ENCODE results near the gene CDK18.

The CDK18 gene

DNA sequence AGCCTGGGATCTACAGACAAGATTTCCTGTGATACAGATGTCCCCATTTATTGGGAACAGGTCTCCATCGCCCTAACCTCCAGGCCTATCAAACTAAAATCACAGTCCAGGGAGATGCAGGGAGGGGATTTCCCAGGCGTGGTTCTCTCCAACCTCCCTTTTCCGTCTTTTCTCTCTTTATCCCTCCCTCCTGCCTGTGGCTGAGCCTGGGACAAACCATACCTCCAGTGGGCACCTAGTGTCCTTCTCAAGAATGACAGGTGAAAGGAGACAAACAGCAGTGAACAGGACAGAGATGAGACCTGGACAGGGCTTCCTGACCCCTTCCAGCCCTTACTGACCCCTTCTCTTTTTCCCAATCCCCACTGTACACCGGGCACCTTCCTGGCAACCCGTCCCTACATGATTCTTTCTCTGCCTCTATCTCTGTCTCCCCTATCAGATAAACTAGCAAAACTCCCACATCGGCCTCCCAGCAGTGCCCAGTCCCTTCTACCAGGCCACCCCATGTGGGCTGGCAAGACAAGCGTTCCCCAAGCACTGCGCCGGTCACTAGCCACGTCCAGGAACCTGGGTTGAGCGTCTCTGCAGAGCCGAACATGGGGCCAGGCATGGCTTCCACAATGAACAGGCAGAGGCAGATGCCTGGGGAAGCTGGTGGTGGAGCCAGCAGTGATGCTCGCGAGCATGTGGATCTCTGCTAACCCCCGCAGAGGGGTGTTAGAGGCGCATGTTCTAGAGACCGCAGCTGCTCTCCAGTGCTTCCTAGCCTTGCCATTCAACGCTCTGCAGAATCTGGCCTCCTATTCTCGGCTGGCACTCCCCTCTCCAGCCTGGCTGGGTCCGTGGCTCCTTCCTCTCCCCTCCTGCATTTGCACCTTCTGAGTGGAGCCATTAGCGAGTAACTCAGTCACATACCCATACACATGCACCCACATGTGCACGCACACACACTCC, 72.6 kb downstream of the CDK18 start:
- Histone ChIP-seq H3K36me3 (ENCODE audit: insufficient read depth, insufficient read length, low read length) (no peaks in the 10 kb centered on the region), H3K27me3 (ENCODE audit: insufficient read depth, insufficient read length) (peaks cover 42% of the 10 kb centered on the region), H3K9me3 (ENCODE audit: insufficient read depth, low read length) (no peaks in the 10 kb centered on the region), H3K9ac (ENCODE audit: insufficient read length, low read depth) (no peak overlapping the region), H3K4me3 (ENCODE audit: insufficient read length, low read depth) (no peak overlapping the region), H3K4me1 (ENCODE audit: insufficient read depth, insufficient read length) (peaks cover 32% of the 10 kb centered on the region)
- no peak for DNase-seq (ENCODE audit: low read depth, low spot score)
- TF ChIP-seq ZNF274 (IDR thresholded peaks at IDR 0.05; ENCODE audit: low read depth, low read length) (no peak), YY1 (IDR thresholded peaks at IDR 0.05; ENCODE audit: insufficient read depth, insufficient read length) (no peak), SUZ12 (IDR thresholded peaks at IDR 0.05; ENCODE audit: extremely low read depth, insufficient read depth, insufficient read length) (no peak)

DNA sequence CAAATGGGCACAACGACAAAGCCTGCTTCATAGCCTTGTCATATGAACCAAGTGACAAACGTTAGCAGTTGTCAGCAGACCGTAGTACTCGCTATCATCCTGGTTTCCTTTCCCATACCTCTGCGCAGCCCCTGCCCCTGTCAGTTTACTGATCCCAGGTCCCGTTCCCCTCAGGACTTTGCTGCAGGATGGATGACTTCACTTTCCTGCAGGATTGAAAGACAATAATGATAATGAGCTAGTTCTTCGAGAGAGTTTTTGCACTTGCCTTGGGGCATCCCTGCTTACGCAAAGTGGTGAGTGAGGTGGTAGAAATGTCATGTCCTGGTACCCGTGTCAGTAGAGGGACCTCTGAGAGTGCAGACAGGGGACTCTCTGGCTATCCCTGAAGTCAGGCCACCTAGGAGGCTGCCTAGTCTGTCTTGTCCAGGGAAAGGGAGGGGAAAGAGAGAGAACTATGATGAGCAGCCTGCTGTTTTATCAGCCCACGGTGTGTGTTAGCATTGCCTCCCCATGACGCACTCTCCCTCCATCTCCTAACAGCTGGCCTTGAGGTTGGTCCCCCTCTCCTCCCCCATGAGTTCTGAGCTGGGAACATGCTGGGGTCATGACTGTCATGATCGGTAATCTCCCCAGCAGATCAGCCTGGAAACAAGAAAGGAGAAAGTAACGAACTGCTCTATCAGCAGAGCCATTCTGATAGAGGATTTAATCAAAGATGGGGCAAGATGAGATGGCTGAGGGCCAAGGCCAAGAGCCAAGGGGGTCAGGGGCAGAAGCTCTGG, 73.6 kb downstream of the CDK18 start:
- Histone ChIP-seq H3K36me3 (ENCODE audit: insufficient read depth, insufficient read length, low read length) (no peaks in the 10 kb centered on the region), H3K4me1 (ENCODE audit: insufficient read depth, insufficient read length) (peaks cover 35% of the 10 kb centered on the region), H3K9me3 (ENCODE audit: insufficient read depth, low read length) (no peaks in the 10 kb centered on the region), H3K9ac (ENCODE audit: insufficient read length, low read depth) (no peak overlapping the region), H3K4me3 (ENCODE audit: insufficient read length, low read depth) (no peak overlapping the region), H3K27me3 (ENCODE audit: insufficient read depth, insufficient read length) (peaks cover 42% of the 10 kb centered on the region)
- no peak for DNase-seq (ENCODE audit: low read depth, low spot score)
- TF ChIP-seq YY1 (IDR thresholded peaks at IDR 0.05; ENCODE audit: insufficient read depth, insufficient read length): no peak
- no peak for TF ChIP-seq SUZ12 (IDR thresholded peaks at IDR 0.05; ENCODE audit: extremely low read depth, insufficient read depth, insufficient read length)
- no peak for TF ChIP-seq ZNF274 (IDR thresholded peaks at IDR 0.05; ENCODE audit: low read depth, low read length)

DNA sequence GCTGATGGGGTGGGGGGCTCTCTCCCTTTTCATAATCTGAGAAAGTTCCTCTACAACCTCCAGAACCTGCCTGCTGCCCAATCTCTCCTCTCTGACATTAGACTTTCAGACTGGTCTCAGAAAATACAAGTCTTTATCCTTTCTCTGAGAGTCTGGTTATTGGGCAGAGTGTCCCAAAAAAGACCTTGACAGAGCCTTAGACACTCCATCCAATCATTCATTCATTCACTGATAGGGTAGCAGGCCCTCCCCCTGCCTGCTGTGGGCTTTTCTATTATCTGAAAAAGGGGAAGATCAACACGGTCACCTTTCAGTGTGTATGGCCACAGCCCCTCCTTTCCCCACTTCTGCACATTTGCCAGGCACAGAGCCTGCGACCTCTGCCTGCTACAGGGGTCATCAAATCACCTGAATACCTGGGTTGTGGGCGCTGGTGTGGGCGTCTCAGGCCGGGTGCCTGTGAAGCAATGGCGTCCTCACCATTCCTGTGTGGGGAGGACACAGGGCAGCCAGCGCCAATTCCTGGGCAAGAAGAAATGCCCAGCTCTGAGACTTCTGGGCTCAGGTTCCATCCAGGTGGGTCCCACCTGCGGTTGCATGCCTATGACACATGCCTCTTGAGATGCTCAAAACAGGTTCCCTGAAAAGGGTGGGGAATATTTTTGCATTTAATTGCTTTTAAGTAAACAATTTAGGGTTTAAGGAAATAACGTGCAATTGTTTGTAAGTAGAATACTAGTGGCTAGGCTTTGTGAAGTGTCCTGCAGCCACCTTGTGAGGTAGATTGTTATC, 74.5 kb downstream of the CDK18 start:
- H3K4me1 ChIP-seq (ENCODE audit: insufficient read depth, insufficient read length): peaks cover 37% of the 10 kb centered on the region
- H3K27me3 ChIP-seq (ENCODE audit: insufficient read depth, insufficient read length): peaks cover 42% of the 10 kb centered on the region
- no peak overlapping the region for H3K9ac ChIP-seq (ENCODE audit: insufficient read length, low read depth)
- H3K4me3 ChIP-seq (ENCODE audit: insufficient read length, low read depth): no peak overlapping the region
- DNase-seq (ENCODE audit: low read depth, low spot score): no peak
- TF ChIP-seq SUZ12 (IDR thresholded peaks at IDR 0.05; ENCODE audit: extremely low read depth, insufficient read depth, insufficient read length): no peak
- no peak for TF ChIP-seq YY1 (IDR thresholded peaks at IDR 0.05; ENCODE audit: insufficient read depth, insufficient read length)
- no peak for TF ChIP-seq ZNF274 (IDR thresholded peaks at IDR 0.05; ENCODE audit: low read depth, low read length)
- no peaks in the 10 kb centered on the region for H3K9me3 ChIP-seq (ENCODE audit: insufficient read depth, low read length)
- no peaks in the 10 kb centered on the region for H3K36me3 ChIP-seq (ENCODE audit: insufficient read depth, insufficient read length, low read length)

- H3K4me3 ChIP-seq (ENCODE audit: insufficient read length, low read depth): no peak overlapping the region
- H3K4me1 ChIP-seq (ENCODE audit: insufficient read depth, insufficient read length): peaks cover 39% of the 10 kb centered on the region
- TF ChIP-seq ZNF274 (IDR thresholded peaks at IDR 0.05; ENCODE audit: low read depth, low read length): no peak
- TF ChIP-seq SUZ12 (IDR thresholded peaks at IDR 0.05; ENCODE audit: extremely low read depth, insufficient read depth, insufficient read length): no peak
- TF ChIP-seq YY1 (IDR thresholded peaks at IDR 0.05; ENCODE audit: insufficient read depth, insufficient read length): no peak
- no peak overlapping the region for H3K9ac ChIP-seq (ENCODE audit: insufficient read length, low read depth)
- H3K27me3 ChIP-seq (ENCODE audit: insufficient read depth, insufficient read length): peaks cover 39% of the 10 kb centered on the region
- no peak for DNase-seq (ENCODE audit: low read depth, low spot score)
- no peaks in the 10 kb centered on the region for H3K9me3 ChIP-seq (ENCODE audit: insufficient read depth, low read length)
- H3K36me3 ChIP-seq (ENCODE audit: insufficient read depth, insufficient read length, low read length): no peaks in the 10 kb centered on the region
Measured at GRCh38 chr1:205579711-205580110, 75.2 kb downstream of the CDK18 start.

DNA sequence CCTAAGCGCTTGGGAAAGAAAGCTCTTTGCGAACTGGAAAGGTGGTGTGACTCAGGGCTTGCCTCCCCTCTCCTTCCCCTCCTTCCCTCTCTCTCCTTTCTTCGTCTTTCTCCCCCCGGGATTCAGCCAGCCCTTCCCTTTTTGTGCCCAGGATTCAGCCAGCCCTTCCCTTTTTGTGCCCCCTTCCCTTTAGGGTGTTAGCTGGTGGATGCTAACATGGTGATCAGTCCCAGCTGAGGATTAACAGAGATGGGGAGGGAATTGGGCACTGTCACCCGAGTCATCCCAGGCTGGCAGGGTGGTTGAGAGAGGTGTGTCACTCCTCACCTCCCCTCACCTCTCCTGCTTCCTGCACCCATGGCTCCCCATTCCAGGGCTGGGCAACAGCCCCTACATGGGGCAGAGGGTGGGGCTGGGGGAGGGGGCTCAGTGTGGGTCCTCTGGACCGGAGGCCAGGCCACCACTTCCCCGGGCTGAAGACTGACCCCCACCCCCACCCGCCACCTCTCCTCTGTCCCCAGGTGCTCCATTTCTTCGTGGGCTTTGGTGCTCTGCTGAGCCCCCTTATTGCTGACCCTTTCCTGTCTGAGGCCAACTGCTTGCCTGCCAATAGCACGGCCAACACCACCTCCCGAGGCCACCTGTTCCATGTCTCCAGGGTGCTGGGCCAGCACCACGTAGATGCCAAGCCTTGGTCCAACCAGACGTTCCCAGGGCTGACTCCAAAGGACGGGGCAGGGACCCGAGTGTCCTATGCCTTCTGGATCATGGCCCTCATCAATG, 75.9 kb downstream of the CDK18 start:
- peaks cover 33% of the 10 kb centered on the region for H3K27me3 ChIP-seq (ENCODE audit: insufficient read depth, insufficient read length)

GRCh38 chr1:205580923-205581180, 76.4 kb downstream of the CDK18 start:
- Histone ChIP-seq H3K9ac (ENCODE audit: insufficient read length, low read depth) (no peak overlapping the region), H3K9me3 (ENCODE audit: insufficient read depth, low read length) (no peaks in the 10 kb centered on the region), H3K4me3 (ENCODE audit: insufficient read length, low read depth) (no peak overlapping the region), H3K4me1 (ENCODE audit: insufficient read depth, insufficient read length) (peaks cover 45% of the 10 kb centered on the region), H3K36me3 (ENCODE audit: insufficient read depth, insufficient read length, low read length) (no peaks in the 10 kb centered on the region), H3K27me3 (ENCODE audit: insufficient read depth, insufficient read length) (peaks cover 29% of the 10 kb centered on the region)
- no peak for DNase-seq (ENCODE audit: low read depth, low spot score)
- TF ChIP-seq SUZ12 (IDR thresholded peaks at IDR 0.05; ENCODE audit: extremely low read depth, insufficient read depth, insufficient read length) (no peak), YY1 (IDR thresholded peaks at IDR 0.05; ENCODE audit: insufficient read depth, insufficient read length) (no peak), ZNF274 (IDR thresholded peaks at IDR 0.05; ENCODE audit: low read depth, low read length) (no peak)

More for the DNA sequence above, 75.9 kb downstream of the CDK18 start:
- Histone ChIP-seq H3K9me3 (ENCODE audit: insufficient read depth, low read length) (no peaks in the 10 kb centered on the region), H3K4me3 (ENCODE audit: insufficient read length, low read depth) (no peak overlapping the region), H3K36me3 (ENCODE audit: insufficient read depth, insufficient read length, low read length) (no peaks in the 10 kb centered on the region), H3K4me1 (ENCODE audit: insufficient read depth, insufficient read length) (peaks cover 42% of the 10 kb centered on the region), H3K9ac (ENCODE audit: insufficient read length, low read depth) (no peak overlapping the region)
- no peak for TF ChIP-seq ZNF274 (IDR thresholded peaks at IDR 0.05; ENCODE audit: low read depth, low read length)
- TF ChIP-seq SUZ12 (IDR thresholded peaks at IDR 0.05; ENCODE audit: extremely low read depth, insufficient read depth, insufficient read length): no peak
- no peak for TF ChIP-seq YY1 (IDR thresholded peaks at IDR 0.05; ENCODE audit: insufficient read depth, insufficient read length)
- no peak for DNase-seq (ENCODE audit: low read depth, low spot score)

Data from NT2/D1 (cell line).